Neural crest cell (in vitro differentiated cells): Measurements from ENCODE around the gene PPP6C. TPM values are rescaled to one million over a fixed set of nuclear protein-coding genes. Genes with fewer than 3 reads are reported as not detected.
"Not testable (repeated sequence)": the region's sequence is repeated elsewhere in the genome, so short reads cannot be mapped to it uniquely, and the experiment has no call there.

Experiments used
- DNase-seq: peaks from one replicate; pipeline ENCODE4 v3.0.0; 2021; ENCODE audit warnings: low read depth, mixed read lengths, low spot score
- H3K27ac Mint-ChIP-seq: one replicate; pipeline ENCODE4 v1.8.0; 2021; ENCODE audit warnings: mild to moderate bottlenecking, mixed read lengths; ENCODE audit not compliant: unreplicated experiment
- H3K27me3 Mint-ChIP-seq: 2 replicates; pipeline ENCODE4 v1.8.0; 2021; ENCODE audit warnings: low read depth, mild to moderate bottlenecking, mixed read lengths
- H3K36me3 Mint-ChIP-seq: 2 replicates; pipeline ENCODE4 v1.8.0; 2021; ENCODE audit warnings: low read depth, mild to moderate bottlenecking, mixed read lengths
- H3K4me1 Mint-ChIP-seq: 2 replicates; pipeline ENCODE4 v1.8.0; 2021; ENCODE audit warnings: mixed read lengths
- H3K4me3 Mint-ChIP-seq: one replicate; pipeline ENCODE4 v1.8.0; 2021; ENCODE audit warnings: mild to moderate bottlenecking, mixed read lengths
- H3K9me3 Mint-ChIP-seq: 2 replicates; pipeline ENCODE4 v1.8.0; 2021; ENCODE audit warnings: mixed read lengths
- total RNA-seq: library from RNA; stranded (reverse); gene quantifications from 2 replicates; pipeline ENCODE4 v1.2.1, GENCODE V29; 2021
- TF ChIP-seq, protein P1 (sequence below): fragments of 200-600 bp; sonication (generic); conservative IDR thresholded peaks from 2 replicates; pipeline ENCODE4 v1.5.0; 2021; ENCODE audit warnings: antibody characterized with exemption, mild to moderate bottlenecking

PPP6C gene
- total RNA-seq, 1 donor from 2014 or later, result 45.3 TPM

GRCh38 chr9:125202846-125203618, 13.4 kb upstream of the PPP6C start:
- Mint-ChIP-seq H3K4me1 (peaks cover 18% of the 10 kb centered on the region), H3K27ac (no peak overlapping the region), H3K36me3 (no peaks in the 10 kb centered on the region), H3K4me3 (peak overlapping the region; percentile 41), H3K27me3 (no peaks in the 10 kb centered on the region), H3K9me3 (no peaks in the 10 kb centered on the region)
- TF ChIP-seq, protein P1, sequence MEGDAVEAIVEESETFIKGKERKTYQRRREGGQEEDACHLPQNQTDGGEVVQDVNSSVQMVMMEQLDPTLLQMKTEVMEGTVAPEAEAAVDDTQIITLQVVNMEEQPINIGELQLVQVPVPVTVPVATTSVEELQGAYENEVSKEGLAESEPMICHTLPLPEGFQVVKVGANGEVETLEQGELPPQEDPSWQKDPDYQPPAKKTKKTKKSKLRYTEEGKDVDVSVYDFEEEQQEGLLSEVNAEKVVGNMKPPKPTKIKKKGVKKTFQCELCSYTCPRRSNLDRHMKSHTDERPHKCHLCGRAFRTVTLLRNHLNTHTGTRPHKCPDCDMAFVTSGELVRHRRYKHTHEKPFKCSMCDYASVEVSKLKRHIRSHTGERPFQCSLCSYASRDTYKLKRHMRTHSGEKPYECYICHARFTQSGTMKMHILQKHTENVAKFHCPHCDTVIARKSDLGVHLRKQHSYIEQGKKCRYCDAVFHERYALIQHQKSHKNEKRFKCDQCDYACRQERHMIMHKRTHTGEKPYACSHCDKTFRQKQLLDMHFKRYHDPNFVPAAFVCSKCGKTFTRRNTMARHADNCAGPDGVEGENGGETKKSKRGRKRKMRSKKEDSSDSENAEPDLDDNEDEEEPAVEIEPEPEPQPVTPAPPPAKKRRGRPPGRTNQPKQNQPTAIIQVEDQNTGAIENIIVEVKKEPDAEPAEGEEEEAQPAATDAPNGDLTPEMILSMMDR, result no peak
- DNase-seq, result no peak

DNA sequence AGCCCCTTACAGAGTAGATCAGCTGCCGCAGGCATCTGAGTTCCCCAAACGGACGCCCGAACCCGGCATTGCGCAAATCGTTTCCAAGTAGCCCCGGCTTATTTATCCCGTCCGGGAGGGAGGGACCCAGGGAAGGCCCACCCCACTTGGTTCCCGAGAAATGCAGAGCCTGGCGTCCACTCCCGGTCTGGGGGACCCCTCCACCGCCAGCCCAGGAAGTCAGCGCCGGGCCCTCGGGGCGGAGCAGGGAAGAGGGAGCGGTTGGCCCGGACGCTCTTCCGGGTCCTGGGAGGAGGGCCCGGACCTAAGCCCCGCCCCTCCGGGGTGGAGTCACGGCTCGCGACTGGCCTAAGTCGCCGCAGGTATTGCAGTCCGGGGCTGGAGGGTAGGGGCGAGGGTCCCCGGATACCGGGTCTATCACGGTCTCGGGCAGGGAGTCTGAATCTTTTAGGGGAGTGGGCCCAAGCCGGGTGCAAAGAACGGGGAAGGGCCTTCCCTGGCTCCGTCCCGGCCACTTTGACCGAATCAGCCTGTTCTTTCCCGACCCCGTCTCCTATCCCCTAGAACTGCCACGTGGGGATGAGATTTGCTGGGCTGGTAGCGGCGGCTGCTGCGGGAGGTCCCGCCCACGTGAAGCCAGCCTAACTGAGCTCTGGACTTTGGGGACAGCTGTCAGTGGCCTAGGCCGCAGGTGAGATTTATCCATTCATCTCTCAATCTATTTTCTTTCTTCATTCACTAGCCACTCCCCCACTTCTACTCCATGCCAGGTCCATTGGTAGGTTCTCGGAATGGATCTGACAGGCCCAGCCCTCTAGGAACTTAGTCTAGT, 10.8 kb upstream of the PPP6C start, which contains the start of gene RABEPK:
RABEPK (plus strand) TSS at position 327 of the 832 bp plus-strand sequence. CDS start 2,472 bp downstream, outside the sequence.
- peak; percentile 92 for DNase-seq
- peak within 1 kb of the TSS; percentile 87 for H3K27ac Mint-ChIP-seq
- TF ChIP-seq, protein P1, result no peak

DNA sequence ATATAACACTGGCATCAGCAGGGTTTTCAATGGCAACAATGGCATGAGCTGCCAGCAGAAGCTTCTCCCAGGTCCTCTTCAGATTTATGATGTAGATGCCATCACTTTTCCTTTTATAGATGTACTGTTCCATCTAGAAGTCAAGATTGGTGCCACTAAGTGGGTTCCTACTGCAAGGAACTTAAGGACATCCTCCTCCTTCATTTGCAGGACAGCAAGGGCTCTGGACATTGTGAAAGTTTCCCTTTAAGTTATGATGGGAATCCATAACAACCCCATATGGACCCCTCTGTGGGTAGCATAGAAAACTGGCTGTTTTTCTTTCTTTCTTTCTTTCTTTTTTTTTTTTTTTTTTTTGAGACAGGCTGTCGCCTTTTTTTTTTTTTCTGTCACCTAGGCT, 6.0 kb upstream of the PPP6C start:
- not testable (repeated sequence) for H3K27me3 Mint-ChIP-seq, H3K4me1 Mint-ChIP-seq, H3K9me3 Mint-ChIP-seq, H3K27ac Mint-ChIP-seq, H3K4me3 Mint-ChIP-seq, H3K36me3 Mint-ChIP-seq, DNase-seq

More for the DNA sequence above, 10.8 kb upstream of the PPP6C start, which contains the start of gene RABEPK:
- H3K4me3 Mint-ChIP-seq, result peak within 1 kb of the TSS; percentile 94
- H3K4me1 Mint-ChIP-seq, result peaks cover 18% of the 10 kb centered on the region
- no peaks in the 10 kb centered on the region for H3K9me3 Mint-ChIP-seq
- peaks cover 3% of the 10 kb centered on the region for H3K27me3 Mint-ChIP-seq
- no peaks in the 10 kb centered on the region for H3K36me3 Mint-ChIP-seq

GRCh38 chr9:125194466-125194865, 4.9 kb upstream of the PPP6C start:
- Mint-ChIP-seq H3K4me1 (peaks cover 10% of the 10 kb centered on the region), H3K4me3 (peak overlapping the region; percentile 34)
- H3K36me3 Mint-ChIP-seq, H3K9me3 Mint-ChIP-seq, H3K27me3 Mint-ChIP-seq, DNase-seq, H3K27ac Mint-ChIP-seq: not testable (repeated sequence)

DNA sequence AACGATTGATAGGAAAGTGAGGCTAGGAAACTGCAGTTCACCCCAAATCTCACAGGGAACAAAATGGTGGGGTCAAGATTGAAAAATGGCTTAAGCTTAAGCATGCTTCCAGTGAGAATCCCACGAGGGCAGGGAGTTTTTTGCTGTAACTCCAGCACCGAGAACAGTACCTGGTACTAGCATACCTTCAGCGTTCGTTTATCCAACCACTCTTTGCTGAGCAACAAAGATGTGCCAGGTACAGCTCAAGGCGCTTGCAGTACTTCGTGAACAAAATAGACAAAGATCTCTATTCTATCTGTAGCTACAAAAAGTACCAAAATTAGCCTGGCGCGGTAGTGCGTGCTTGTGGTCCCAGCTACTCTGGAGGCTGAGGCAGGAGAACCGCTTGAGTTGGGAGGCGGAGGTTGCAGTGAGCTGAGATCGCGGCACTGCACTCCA, 778 bp upstream of the PPP6C start:
- H3K4me3 Mint-ChIP-seq, result peak overlapping the region; percentile 99
- TF ChIP-seq, protein P1, result no peak
- no peaks in the 10 kb centered on the region for H3K9me3 Mint-ChIP-seq
- no peaks in the 10 kb centered on the region for H3K27me3 Mint-ChIP-seq
- no peak for DNase-seq
- H3K36me3 Mint-ChIP-seq, result no peaks in the 10 kb centered on the region
- H3K27ac Mint-ChIP-seq, result peak overlapping the region; percentile 99
- peaks cover 17% of the 10 kb centered on the region for H3K4me1 Mint-ChIP-seq

- Mint-ChIP-seq H3K27ac (no peak overlapping the region), H3K27me3 (no peaks in the 10 kb centered on the region), H3K9me3 (no peaks in the 10 kb centered on the region), H3K36me3 (no peaks in the 10 kb centered on the region), H3K4me1 (peaks cover 17% of the 10 kb centered on the region), H3K4me3 (peak overlapping the region; percentile 99)
- TF ChIP-seq, protein P1, result no peak
- DNase-seq, result no peak
Observed at GRCh38 chr9:125189011-125189360, 617 bp downstream of the PPP6C start.
